ENCODE data around the gene IYD.
"Not testable (repeated sequence)": the region's sequence is repeated elsewhere in the genome, so short reads cannot be mapped to it uniquely, and the experiment has no call there.

- TF ChIP-seq, protein P1, sequence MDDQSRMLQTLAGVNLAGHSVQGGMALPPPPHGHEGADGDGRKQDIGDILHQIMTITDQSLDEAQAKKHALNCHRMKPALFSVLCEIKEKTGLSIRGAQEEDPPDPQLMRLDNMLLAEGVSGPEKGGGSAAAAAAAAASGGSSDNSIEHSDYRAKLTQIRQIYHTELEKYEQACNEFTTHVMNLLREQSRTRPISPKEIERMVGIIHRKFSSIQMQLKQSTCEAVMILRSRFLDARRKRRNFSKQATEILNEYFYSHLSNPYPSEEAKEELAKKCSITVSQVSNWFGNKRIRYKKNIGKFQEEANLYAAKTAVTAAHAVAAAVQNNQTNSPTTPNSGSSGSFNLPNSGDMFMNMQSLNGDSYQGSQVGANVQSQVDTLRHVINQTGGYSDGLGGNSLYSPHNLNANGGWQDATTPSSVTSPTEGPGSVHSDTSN (IDR thresholded peaks at IDR 0.05; ENCODE audit: insufficient replicate concordance, low read depth, low read length) = not testable (repeated sequence)
- TF ChIP-seq POLR2A (IDR thresholded peaks at IDR 0.05; ENCODE audit: low read depth, low read length) = not testable (repeated sequence)
These were observed 5.5 kb downstream of the IYD start for GRCh38 chr6:150374346-150374745.
